CD4-positive, alpha-beta T cell (primary cell): ENCODE measurements around the gene ADCYAP1R1. TPM values are rescaled to one million over a fixed set of nuclear protein-coding genes. Genes with fewer than 3 reads are reported as not detected.

ENCODE experiments used
- ATAC-seq: fragments of 200-7000 bp; cut with Tn5 transposase; one replicate; pipeline ENCODE4 v1.10.0; 2022; ENCODE audit warnings: mild to moderate bottlenecking; ENCODE audit not compliant: poor library complexity
- CTCF ChIA-PET: fragments of 350-600 bp; sonication (Branson Sonifier 250); formaldehyde crosslinking; loops from one replicate; lab custom pipeline; 2021; ENCODE audit warnings: antibody characterized with exemption, inconsistent platforms; lab: Charles Lee
- POLR2A ChIA-PET: fragments of 350-600 bp; sonication (Branson Sonifier 250); formaldehyde crosslinking; loops from one replicate; lab custom pipeline; 2021; ENCODE audit warnings: antibody characterized with exemption, inconsistent platforms; lab: Charles Lee
- DNase-seq, 14 experiments: peaks; one replicate each; pipeline ENCODE4 v3.0.0-alpha.2; 2013 to 2020; ENCODE audit warnings: mixed read lengths in 2 of 14
- H3K27ac ChIP-seq, 2 donors: one replicate each; pipeline versions ENCODE4 v1.5.1 to v1.7.0; 2013; ENCODE audit warnings: low read length in 2 of 2, low read depth in 1 of 2, mild to moderate bottlenecking in 1 of 2
- H3K27me3 ChIP-seq, 2 experiments: 1 replicate in 1 of 2; 2 replicates in 1 of 2; pipeline versions ENCODE4 v1.6.1 to v1.7.0; 2013; ENCODE audit warnings: low read length in 2 of 2, control low read depth in 1 of 2, mild to moderate bottlenecking in 1 of 2, moderate library complexity in 1 of 2; ENCODE audit not compliant: insufficient read depth in 2 of 2, control insufficient read depth in 1 of 2
- H3K36me3 ChIP-seq: one replicate; pipeline ENCODE4 v1.6.1; 2013; ENCODE audit warnings: low read length, control low read depth; ENCODE audit not compliant: insufficient read depth
- H3K4me1 ChIP-seq: one replicate; pipeline ENCODE4 v1.6.1; 2013; ENCODE audit warnings: low read length, control low read depth; ENCODE audit not compliant: insufficient read depth
- H3K4me3 ChIP-seq: one replicate; pipeline ENCODE4 v1.5.1; 2013; ENCODE audit warnings: mild to moderate bottlenecking, low read length, moderate library complexity
- H3K9me3 ChIP-seq, 2 experiments: 1 replicate in 1 of 2; 2 replicates in 1 of 2; pipeline versions ENCODE4 v1.6.1 to v1.7.0; 2013; ENCODE audit warnings: low read length in 2 of 2, mild to moderate bottlenecking in 2 of 2, control low read depth in 1 of 2, moderate library complexity in 1 of 2; ENCODE audit not compliant: control insufficient read depth in 1 of 2, insufficient read depth in 1 of 2
- H3K27ac Mint-ChIP-seq: one replicate; pipeline ENCODE4 v1.8.0; 2020; ENCODE audit warnings: mixed read lengths
- H3K27me3 Mint-ChIP-seq: one replicate; pipeline ENCODE4 v1.8.0; 2021; ENCODE audit warnings: mixed read lengths
- H3K36me3 Mint-ChIP-seq: one replicate; pipeline ENCODE4 v1.8.0; 2021; ENCODE audit warnings: low read depth, mixed read lengths
- H3K4me1 Mint-ChIP-seq: one replicate; pipeline ENCODE4 v1.8.0; 2021; ENCODE audit warnings: low read depth, mixed read lengths
- H3K4me3 Mint-ChIP-seq: one replicate; pipeline ENCODE4 v1.8.0; 2020; ENCODE audit warnings: mild to moderate bottlenecking, mixed read lengths
- H3K9me3 Mint-ChIP-seq: one replicate; pipeline ENCODE4 v1.8.0; 2020; ENCODE audit warnings: mixed read lengths
- intact Hi-C, 2 experiments: fragments of 100-400 bp; cut with DNase I in 1 of 2; cut with micrococcal nuclease in 1 of 2; formaldehyde crosslinking; loops; one replicate each; pipeline versions ENCODE4 v1.15.1 to v1.9.0; 2023 to 2025; cut with DNase I, micrococcal nuclease
- total RNA-seq, 174 experiments: library from RNA in 2 of 174; stranded (reverse) in 2 of 174; gene quantifications; one replicate each; pipeline ENCODE4 v1.2.3 and lab custom pipeline; 2021 to 2026
- TF ChIP-seq, protein P1 (sequence below): fragments of 200-600 bp; IDR thresholded peaks from one replicate; pipeline ENCODE4 v1.8.0; 2022; ENCODE audit warnings: antibody characterized with exemption, mild to moderate bottlenecking

Gene ADCYAP1R1
- total RNA-seq, 2 experiments from 2014 or later = not detected

DNA sequence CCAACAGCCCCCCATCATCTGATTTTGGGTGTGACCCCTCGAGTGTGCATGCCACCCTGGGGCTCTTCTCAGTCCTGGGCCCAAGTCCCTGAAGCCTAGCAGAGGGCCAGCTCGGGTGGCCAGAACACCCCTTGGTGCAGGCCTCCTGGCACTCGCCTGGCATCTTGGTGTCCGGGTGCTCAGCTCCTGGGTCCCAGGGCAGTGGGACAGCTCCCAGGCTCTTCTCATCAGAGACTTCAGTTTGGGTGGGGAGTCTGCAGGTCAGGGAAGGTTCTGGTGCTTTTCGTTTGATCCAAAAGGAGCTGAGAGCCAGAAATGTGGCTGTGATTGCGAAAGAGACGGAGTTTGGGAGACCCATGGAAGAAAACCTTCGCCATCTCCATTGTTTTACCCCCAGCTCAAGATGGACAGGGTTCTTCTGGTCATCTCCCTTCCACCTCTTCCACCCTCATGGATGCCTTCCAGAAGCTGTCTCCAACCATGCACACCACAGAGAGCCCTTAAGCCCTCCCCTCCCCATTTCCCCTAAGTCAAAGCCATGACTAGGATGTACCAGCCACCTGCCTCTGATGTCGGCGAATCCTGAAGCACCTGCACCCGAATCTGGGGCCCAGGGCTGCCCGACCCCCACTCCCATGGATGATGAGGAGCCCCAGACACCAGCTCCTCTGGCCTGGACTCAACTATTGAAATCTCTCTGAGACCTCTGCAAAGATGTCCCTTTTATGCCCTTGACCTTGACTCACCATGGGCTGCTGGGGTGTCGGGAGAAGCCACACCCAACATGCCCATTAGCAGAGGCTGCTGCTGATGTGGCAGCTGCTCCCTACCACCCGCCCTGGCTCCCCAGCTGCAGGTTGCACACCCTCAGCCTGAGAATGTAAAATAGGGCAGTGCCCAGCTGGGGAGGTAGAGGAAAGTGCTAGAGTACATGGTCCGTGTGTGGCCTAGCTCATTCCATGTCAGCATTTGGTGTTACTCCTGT is 55.3 kb downstream of the ADCYAP1R1 start:
- POLR2A ChIA-PET = no interaction called here
- Mint-ChIP-seq H3K36me3 (no peaks in the 10 kb centered on the region), H3K9me3 (no peaks in the 10 kb centered on the region), H3K4me3 (no peak overlapping the region), H3K27me3 (no peaks in the 10 kb centered on the region), H3K4me1 (no peaks in the 10 kb centered on the region), H3K27ac (no peak overlapping the region)
- H3K4me3 ChIP-seq = no peak overlapping the region
- CTCF ChIA-PET = no interaction called here
- intact Hi-C loops = no loop called here
- no peaks in the 10 kb centered on the region for H3K4me1 ChIP-seq
- TF ChIP-seq, protein P1, sequence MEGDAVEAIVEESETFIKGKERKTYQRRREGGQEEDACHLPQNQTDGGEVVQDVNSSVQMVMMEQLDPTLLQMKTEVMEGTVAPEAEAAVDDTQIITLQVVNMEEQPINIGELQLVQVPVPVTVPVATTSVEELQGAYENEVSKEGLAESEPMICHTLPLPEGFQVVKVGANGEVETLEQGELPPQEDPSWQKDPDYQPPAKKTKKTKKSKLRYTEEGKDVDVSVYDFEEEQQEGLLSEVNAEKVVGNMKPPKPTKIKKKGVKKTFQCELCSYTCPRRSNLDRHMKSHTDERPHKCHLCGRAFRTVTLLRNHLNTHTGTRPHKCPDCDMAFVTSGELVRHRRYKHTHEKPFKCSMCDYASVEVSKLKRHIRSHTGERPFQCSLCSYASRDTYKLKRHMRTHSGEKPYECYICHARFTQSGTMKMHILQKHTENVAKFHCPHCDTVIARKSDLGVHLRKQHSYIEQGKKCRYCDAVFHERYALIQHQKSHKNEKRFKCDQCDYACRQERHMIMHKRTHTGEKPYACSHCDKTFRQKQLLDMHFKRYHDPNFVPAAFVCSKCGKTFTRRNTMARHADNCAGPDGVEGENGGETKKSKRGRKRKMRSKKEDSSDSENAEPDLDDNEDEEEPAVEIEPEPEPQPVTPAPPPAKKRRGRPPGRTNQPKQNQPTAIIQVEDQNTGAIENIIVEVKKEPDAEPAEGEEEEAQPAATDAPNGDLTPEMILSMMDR = no peak
- DNase-seq = no peak
- H3K9me3 ChIP-seq = peaks cover 0 to 11% of the 10 kb centered on the region in 2 experiments
- no peak overlapping the region for H3K27ac ChIP-seq
- no peak for ATAC-seq
- peaks cover 0 to 3% of the 10 kb centered on the region in 2 experiments for H3K27me3 ChIP-seq
- no peaks in the 10 kb centered on the region for H3K36me3 ChIP-seq

DNA sequence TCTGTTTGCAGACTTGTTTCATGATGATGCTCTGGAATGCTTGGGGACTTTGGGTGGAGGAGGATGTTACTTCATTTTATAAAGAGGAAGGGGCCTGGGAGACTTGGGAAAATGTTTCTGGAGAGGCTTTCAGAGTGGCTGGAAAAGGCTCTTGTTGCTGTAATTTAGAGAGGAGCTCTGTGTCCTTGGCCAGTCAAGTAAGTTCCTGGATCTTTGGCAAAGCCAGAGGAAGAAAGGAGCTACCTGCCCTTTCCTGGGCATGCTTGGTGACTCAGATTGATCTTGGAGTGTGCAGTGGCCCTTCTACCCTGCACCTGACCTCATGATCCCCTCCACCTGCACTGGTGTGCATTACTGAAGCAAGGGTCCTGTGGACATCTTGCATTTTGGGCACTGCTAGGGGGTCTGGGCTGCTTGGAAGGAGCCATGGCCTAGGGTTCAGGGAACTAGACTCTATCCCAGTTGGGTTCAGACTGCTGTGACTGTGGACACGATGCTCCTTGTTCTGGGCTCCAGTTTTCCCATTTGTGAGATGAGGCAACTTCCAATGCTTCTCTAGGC is 56.1 kb downstream of the ADCYAP1R1 start:
- peaks cover 0 to 11% of the 10 kb centered on the region in 2 experiments for H3K9me3 ChIP-seq
- no peak overlapping the region for H3K27ac Mint-ChIP-seq
- DNase-seq (no peak), ATAC-seq (no peak)
- H3K27me3 Mint-ChIP-seq = no peaks in the 10 kb centered on the region
- no peaks in the 10 kb centered on the region for H3K36me3 Mint-ChIP-seq
- no peak overlapping the region for H3K4me3 Mint-ChIP-seq
- ChIA-PET CTCF (no interaction called here), POLR2A (no interaction called here)
- H3K36me3 ChIP-seq = no peaks in the 10 kb centered on the region
- H3K27me3 ChIP-seq = peaks cover 0 to 3% of the 10 kb centered on the region in 2 experiments
- no peaks in the 10 kb centered on the region for H3K9me3 Mint-ChIP-seq
- TF ChIP-seq, protein P1 = no peak
- H3K4me1 ChIP-seq = no peaks in the 10 kb centered on the region
- no peak overlapping the region for H3K27ac ChIP-seq
- intact Hi-C loops = no loop called here
- H3K4me1 Mint-ChIP-seq = no peaks in the 10 kb centered on the region
- H3K4me3 ChIP-seq = no peak overlapping the region

DNA sequence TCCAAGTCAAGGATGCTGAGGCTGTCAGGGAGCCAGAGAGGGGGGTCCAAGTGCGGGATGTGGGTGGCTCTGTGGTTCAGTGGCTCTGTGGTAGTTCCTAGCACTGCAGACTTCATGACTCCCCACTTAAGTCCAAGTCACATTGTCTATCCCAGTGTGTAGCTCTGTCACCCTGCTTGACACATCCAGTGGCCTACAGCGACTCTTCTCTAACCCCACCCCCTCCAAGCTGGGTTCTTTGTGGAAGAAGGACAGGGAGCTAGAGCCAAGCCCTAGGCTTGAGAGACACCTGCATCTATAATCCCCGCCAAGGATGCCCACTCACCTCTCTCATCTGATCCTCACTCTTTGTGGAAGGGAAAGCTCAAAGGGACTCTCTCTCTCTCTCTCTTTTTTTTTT is 57.6 kb downstream of the ADCYAP1R1 start:
- Histone ChIP-seq H3K4me3 (no peak overlapping the region), H3K27ac (no peak overlapping the region), H3K9me3 (peaks cover 0 to 11% of the 10 kb centered on the region in 2 experiments), H3K27me3 (peaks cover 0 to 3% of the 10 kb centered on the region in 2 experiments), H3K36me3 (no peaks in the 10 kb centered on the region), H3K4me1 (no peaks in the 10 kb centered on the region)
- intact Hi-C loops = no loop called here
- ATAC-seq (no peak), DNase-seq (no peak)
- ChIA-PET CTCF (no interaction called here), POLR2A (no interaction called here)
- H3K4me3 Mint-ChIP-seq = no peak overlapping the region
- H3K4me1 Mint-ChIP-seq = no peaks in the 10 kb centered on the region
- H3K27ac Mint-ChIP-seq = no peak overlapping the region
- H3K9me3 Mint-ChIP-seq = no peaks in the 10 kb centered on the region
- no peaks in the 10 kb centered on the region for H3K36me3 Mint-ChIP-seq
- TF ChIP-seq, protein P1 = no peak
- H3K27me3 Mint-ChIP-seq = peaks cover 10% of the 10 kb centered on the region
